AML-193 (cell line): Measurements from ENCODE around the gene OR2L13.
"Not testable (repeated sequence)": the region's sequence is repeated elsewhere in the genome, so short reads cannot be mapped to it uniquely, and the experiment has no call there.

Experiments
- DNase-seq, 2 experiments: peaks; one replicate each; lab custom pipeline; 2025; lab: John Stamatoyannopoulos, UW

OR2L13 gene

DNA sequence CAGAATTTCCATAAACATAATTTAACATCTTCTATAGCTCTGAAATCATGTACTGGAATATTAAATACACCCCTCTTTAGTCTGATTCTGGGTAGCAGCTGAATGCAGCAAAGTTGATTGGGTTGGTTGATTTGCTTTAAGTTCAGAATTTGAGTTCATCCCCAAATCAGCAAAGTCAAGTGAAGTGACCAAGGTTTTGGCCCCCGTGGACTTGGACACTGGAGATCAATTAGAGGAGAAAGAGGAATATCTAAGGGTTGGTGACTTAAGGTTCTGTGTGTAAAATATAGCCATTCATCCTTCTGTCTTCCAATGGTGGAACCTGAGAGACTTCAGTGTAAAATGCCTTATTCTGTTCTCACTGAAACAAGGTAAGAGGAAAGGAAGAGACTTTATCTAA is at the start of gene OR2L13:
Gene OR2L13, plus strand, starts transcription at position 301 of the 400 bp plus-strand sequence. CDS start 4,192 bp downstream, outside the sequence.
- DNase-seq, result no peak

- DNase-seq, result no peak
Measured at GRCh38 chr1:248045209-248045608, 49.8 kb upstream of the OR2L13 start.

DNA sequence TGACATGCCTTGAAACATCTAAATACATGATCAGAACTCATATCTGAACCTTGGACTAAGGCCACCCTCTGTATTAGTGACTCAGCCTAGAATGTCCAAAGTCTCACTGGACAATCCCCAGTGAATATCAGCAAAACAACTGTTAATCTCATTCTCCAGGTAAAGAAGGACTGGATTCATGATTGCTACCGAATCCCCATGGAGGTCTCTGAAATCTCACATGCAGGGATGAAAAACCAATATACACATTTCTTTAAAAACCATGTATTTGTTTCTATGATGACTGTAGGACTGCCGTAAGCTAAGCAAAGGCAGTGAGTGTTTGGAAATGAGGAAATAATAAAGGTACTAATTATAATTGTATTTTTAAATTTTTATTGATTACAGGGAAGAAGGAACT is 48.4 kb upstream of the OR2L13 start, which contains the start of gene OR2L3:
Gene OR2L3, plus strand, starts transcription at position 301 of the 400 bp plus-strand sequence. CDS start 13,846 bp downstream, outside the sequence.
- DNase-seq, result no peak

GRCh38 chr1:248047008-248047407 is 48.0 kb upstream of the OR2L13 start:
- no peak for DNase-seq

DNA sequence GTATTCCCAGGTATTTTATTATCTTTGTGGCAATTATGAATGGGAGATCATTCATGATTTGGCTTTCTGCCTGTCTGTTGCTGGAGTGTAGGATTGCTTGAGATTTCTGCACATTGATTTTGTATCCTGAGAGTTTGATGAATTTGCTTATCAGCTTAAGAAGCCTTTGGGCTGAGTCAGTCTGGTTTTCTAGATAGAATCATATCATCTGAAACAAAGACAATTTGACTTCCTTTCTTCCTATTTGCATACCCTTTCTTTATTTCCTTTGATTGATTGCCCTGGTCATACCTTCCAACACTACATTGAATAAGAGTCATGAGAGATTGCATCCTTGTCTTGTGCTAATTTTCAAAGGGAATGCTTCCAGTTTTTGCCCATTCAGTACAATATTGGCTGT is 40.3 kb upstream of the OR2L13 start:
- DNase-seq, result no peak

- no peak for DNase-seq
Measured at GRCh38 chr1:248055261-248055660, 39.7 kb upstream of the OR2L13 start.

DNA sequence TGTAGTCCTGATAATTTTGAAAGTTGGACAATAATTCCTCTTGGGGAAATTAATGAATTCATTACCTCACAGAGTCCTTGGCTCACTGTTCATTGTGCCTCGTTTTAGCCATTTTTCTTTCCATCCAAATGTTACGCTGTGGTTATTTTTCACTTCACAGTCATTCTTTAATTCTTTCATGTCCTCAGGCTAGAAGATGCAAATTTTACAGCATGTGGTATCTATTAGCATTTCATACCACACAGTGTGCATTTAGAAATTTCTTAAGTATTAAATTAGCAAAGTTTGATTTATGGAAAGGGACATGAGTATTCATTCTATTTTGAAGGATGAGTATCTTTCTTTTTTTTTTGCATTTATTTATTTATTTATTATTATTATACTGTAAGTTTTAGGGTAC is 29.9 kb upstream of the OR2L13 start:
- DNase-seq, result no peak

GRCh38 chr1:248065604-248066003 is 29.4 kb upstream of the OR2L13 start:
- no peak for DNase-seq

GRCh38 chr1:248083864-248084263 is 11.1 kb upstream of the OR2L13 start:
- not testable (repeated sequence) for DNase-seq

DNA sequence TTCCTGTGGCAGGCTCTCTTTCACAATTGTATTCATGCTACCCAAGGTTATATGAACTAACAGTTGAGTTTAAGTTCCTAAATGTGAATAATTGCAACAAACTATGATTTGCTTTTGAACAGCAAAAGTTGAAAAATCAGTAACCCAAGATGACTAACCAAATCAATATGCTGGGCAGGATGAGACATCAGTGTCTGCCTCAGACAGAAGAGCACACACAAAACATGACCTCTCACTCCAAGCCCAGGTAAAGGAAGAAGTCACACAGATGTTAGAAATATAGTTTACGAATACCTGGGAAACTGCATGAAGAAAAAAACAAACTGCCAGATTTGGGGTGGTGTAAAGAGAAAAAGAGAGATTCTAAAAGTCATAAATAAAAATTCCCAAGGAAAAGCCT is 3.5 kb downstream of the OR2L13 start:
- no peak for DNase-seq

GRCh38 chr1:248102847-248103246 is 7.9 kb downstream of the OR2L13 start:
- no peak for DNase-seq

GRCh38 chr1:248111157-248111556 is 16.2 kb downstream of the OR2L13 start:
- DNase-seq, result no peak

DNA sequence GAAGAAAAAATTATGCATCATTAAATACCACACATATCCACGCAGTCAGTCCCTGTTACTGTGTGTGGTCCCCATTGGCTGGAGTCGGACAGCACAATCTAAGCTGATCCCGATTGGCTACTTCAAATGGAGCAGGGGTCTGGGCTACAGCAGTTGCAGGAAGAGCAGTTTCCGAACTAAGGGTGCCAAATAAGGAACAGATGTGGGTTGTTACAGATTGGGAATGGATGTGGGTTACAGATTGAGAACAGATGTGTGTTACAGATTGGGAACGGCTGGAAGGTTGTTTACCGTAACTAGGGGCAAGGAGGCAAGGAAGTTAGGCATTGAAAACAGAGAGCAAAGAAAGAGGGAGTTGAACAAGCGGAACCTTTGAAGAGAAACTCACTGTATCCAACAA is 19.9 kb downstream of the OR2L13 start:
- DNase-seq, result no peak

DNA sequence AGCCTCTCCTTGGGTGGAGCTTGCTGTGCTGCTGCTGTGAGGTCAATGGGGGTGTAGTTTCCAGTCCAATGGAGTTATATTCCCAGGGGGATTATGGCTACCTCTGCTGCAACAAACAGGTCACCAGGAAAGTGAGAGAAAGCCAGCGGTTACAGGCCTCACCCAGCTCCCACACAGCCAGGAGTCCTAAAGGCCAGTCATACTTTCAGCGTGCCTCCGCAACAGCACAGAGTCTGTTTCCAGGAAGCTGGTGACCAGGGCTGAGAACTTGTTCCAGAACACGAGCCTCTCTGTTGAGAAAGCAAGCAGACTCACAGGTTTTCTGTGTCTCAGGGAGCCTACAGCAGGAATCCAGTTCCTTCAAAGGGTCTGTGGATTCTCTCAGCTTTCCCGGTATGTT is 32.7 kb downstream of the OR2L13 start:
- no peak for DNase-seq

- DNase-seq, result no peak
Measured at GRCh38 chr1:248136811-248137210, 41.8 kb downstream of the OR2L13 start.

DNA sequence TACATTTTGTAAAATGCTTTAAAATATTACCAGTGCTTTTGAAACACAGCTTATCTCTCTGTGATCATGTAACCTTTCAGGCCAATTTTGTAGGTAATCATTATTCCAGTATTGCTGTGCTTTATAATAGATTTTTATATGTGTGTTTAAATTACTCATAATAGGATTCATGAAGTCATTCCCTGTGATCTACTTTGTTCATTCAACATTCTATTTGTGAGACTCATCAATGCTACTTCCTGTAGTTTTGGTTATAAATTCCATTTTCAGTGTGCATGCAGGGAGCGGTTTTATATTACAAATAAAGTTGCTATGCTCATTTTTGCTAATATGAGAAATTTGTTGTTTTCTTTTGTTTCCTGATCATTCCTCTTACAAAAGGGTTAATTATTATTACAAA is 45.9 kb downstream of the OR2L13 start:
- no peak for DNase-seq

GRCh38 chr1:248143311-248143710 is 48.3 kb downstream of the OR2L13 start:
- no peak for DNase-seq

- no peak for DNase-seq
Measured at GRCh38 chr1:248144513-248145198, 49.7 kb downstream of the OR2L13 start, which contains the start of gene OR2M5. Gene OR2M5, plus strand, starts transcription at chr1:248145148. Its CDS starts 0 bp downstream, at chr1:248145148.
